RWPE1 (cell line): Measurements from ENCODE around the gene KEAP1.
A peak's percentile ranks its signal among the peaks of the same experiment; 100 is the strongest.

Experiments
- CTCF ChIA-PET: fragments of 350-600 bp; sonication (Branson Sonifier 250); formaldehyde crosslinking; extraction: SDS; loops from one replicate; lab custom pipeline; 2021; lab: Yijun Ruan, JAX
- POLR2A ChIA-PET: fragments of 400-600 bp; formaldehyde crosslinking; extraction: SDS; loops from one replicate; lab custom pipeline; 2020; ENCODE audit warnings: antibody characterized with exemption; ENCODE audit not compliant: low non-redundant PET; lab: Yijun Ruan, JAX
- DNase-seq: peaks from one replicate; pipeline ENCODE4 v3.0.0; 2012; ENCODE audit warnings: low spot score
- H3K27ac ChIP-seq: fragments of 450-650 bp; 2 replicates; pipeline ENCODE4 v1.5.1; 2017
- CTCF ChIP-seq: fragments of 450-650 bp; conservative IDR thresholded peaks from 2 replicates; pipeline ENCODE4 v1.5.1; 2017; ENCODE audit warnings: low read depth, mild to moderate bottlenecking

Gene KEAP1

GRCh38 chr19:10548746-10549276, 45.7 kb upstream of the KEAP1 start:
- POLR2A ChIA-PET = no interaction called here

GRCh38 chr19:10546817-10547216, 43.7 kb upstream of the KEAP1 start:
- no peak for TF ChIP-seq CTCF
- DNase-seq = no peak
- POLR2A ChIA-PET = interaction anchor here (0.6 kb wide), 1 partner anchor 12 kb away, joined by 3 read pairs; no protein-coding TSS in a partner anchor
- H3K27ac ChIP-seq = peak overlapping the region; percentile 38
- CTCF ChIA-PET = interaction anchor here (0.5 kb wide), 1 partner anchor 112 kb away, joined by 8 read pairs; no protein-coding TSS in a partner anchor

More at GRCh38 chr19:10548746-10549276, 45.7 kb upstream of the KEAP1 start:
- DNase-seq = no peak
- CTCF ChIA-PET = interaction anchor here (0.7 kb wide), 1 partner anchor 96 kb away, joined by 4 read pairs; no protein-coding TSS in a partner anchor
- no peak for TF ChIP-seq CTCF
- no peak overlapping the region for H3K27ac ChIP-seq

- CTCF ChIA-PET = no interaction called here
- H3K27ac ChIP-seq = peak overlapping the region; percentile 82
- no peak for TF ChIP-seq CTCF
- no peak for DNase-seq
- POLR2A ChIA-PET = no interaction called here
Measured at GRCh38 chr19:10544753-10545251, 41.6 kb upstream of the KEAP1 start.

GRCh38 chr19:10544242-10544752, 41.1 kb upstream of the KEAP1 start:
- POLR2A ChIA-PET = no interaction called here
- CTCF ChIA-PET = no interaction called here
- H3K27ac ChIP-seq = peak overlapping the region; percentile 82

GRCh38 chr19:10543420-10544241, 40.5 kb upstream of the KEAP1 start, which contains the start of gene ATG4D:
Gene ATG4D (plus strand): TSS chr19:10543904. CDS start chr19:10544091, 187 bp downstream.
- POLR2A ChIA-PET = no interaction called here
- peak within 1 kb of the TSS; percentile 82 for H3K27ac ChIP-seq
- DNase-seq = peak; percentile 97

More at GRCh38 chr19:10544242-10544752, 41.1 kb upstream of the KEAP1 start:
- no peak for DNase-seq
- TF ChIP-seq CTCF = no peak

More at GRCh38 chr19:10543420-10544241, 40.5 kb upstream of the KEAP1 start, which contains the start of gene ATG4D:
- CTCF ChIA-PET = interaction anchor here (0.5 kb wide), 1 partner anchor 22 kb away, joined by 3 read pairs; the partner anchor contains the start of gene KRI1
- TF ChIP-seq CTCF = no peak
